ENCODE results near the gene PEX13. TPM values are rescaled to one million over a fixed set of nuclear protein-coding genes. Genes with fewer than 3 reads are reported as not detected.

The PEX13 gene
- total and polyA plus RNA-seq, 10 of the 15 experiments (the other 5 are each of a cell fraction or from before 2014, with no cell fraction given): 2.6 to 27.6 (median 17.8) TPM

DNA sequence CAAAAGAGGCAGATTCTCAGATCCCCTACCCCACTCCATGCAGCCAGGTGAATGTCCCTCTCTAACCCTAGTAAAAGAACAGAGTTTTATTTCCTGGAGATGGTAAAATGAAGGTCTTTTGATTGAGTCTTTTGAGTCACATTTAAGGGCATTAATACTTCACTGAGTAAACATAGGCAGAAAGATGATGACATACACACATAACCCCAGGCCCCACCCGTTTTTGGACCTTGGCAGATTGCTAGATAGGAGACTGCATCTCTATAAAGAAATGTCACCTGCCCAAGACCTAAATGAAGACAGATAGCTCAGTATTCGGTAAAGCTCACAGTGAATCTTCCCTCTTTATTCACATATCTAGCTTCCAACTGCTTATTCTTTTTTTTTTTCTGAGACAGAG lies 28.3 kb upstream of the PEX13 start:
- no peak overlapping the region for H2AFZ ChIP-seq (ENCODE audit: control insufficient read depth, low read depth, low read length)
- in situ Hi-C loops (cut with MboI): no loop called here
- WGBS (ENCODE audit: insufficient coverage, insufficient replicate concordance, low lambda C conversion rate, missing lambda C conversion rate): 60% methylated on average over 2 of the region's 2 CpGs
- TF ChIP-seq MEF2B (IDR thresholded peaks at IDR 0.05; ENCODE audit: partially characterized antibody, poor library complexity, severe bottlenecking) (no peak), YY1 (IDR thresholded peaks at IDR 0.05; ENCODE audit: low read depth, low read length) (no peak), HCFC1 (IDR thresholded peaks at IDR 0.05; ENCODE audit: low read length) (no peak), RUNX3 (IDR thresholded peaks at IDR 0.05; ENCODE audit: low read length) (no peak), KDM1A (IDR thresholded peaks at IDR 0.05; ENCODE audit: borderline replicate concordance) (no peak), RAD21 (IDR thresholded peaks at IDR 0.05; ENCODE audit: insufficient read depth, low read depth, low read length) (no peak), EGR1 (IDR thresholded peaks at IDR 0.05; ENCODE audit: borderline replicate concordance in 1 of 2, low read depth in 2 of 2, low read length in 2 of 2) (no peak), NFYA (IDR thresholded peaks at IDR 0.05; ENCODE audit: borderline replicate concordance, low read depth, low read length) (no peak), ZBED1 (IDR thresholded peaks at IDR 0.05; ENCODE audit: borderline replicate concordance) (no peak), STAT1 (conservative IDR thresholded peaks at IDR 0.05) (no peak)
- TF ChIP-seq, protein P1, sequence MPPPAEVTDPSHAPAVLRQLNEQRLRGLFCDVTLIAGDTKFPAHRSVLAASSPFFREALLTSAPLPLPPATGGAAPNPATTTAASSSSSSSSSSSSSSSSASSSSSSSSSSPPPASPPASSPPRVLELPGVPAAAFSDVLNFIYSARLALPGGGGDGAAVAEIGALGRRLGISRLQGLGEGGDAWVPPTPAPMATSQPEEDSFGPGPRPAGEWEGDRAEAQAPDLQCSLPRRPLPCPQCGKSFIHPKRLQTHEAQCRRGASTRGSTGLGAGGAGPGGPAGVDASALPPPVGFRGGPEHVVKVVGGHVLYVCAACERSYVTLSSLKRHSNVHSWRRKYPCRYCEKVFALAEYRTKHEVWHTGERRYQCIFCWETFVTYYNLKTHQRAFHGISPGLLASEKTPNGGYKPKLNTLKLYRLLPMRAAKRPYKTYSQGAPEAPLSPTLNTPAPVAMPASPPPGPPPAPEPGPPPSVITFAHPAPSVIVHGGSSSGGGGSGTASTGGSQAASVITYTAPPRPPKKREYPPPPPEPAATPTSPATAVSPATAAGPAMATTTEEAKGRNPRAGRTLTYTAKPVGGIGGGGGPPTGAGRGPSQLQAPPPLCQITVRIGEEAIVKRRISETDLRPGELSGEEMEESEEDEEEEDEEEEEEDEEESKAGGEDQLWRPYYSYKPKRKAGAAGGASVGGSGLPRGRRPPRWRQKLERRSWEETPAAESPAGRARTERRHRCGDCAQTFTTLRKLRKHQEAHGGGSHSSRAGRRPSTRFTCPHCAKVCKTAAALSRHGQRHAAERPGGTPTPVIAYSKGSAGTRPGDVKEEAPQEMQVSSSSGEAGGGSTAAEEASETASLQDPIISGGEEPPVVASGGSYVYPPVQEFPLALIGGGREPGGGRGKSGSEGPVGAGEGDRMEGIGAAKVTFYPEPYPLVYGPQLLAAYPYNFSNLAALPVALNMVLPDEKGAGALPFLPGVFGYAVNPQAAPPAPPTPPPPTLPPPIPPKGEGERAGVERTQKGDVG (CRISPR knock-in tag; IDR thresholded peaks at IDR 0.05): no peak
- TF ChIP-seq, protein P2, sequence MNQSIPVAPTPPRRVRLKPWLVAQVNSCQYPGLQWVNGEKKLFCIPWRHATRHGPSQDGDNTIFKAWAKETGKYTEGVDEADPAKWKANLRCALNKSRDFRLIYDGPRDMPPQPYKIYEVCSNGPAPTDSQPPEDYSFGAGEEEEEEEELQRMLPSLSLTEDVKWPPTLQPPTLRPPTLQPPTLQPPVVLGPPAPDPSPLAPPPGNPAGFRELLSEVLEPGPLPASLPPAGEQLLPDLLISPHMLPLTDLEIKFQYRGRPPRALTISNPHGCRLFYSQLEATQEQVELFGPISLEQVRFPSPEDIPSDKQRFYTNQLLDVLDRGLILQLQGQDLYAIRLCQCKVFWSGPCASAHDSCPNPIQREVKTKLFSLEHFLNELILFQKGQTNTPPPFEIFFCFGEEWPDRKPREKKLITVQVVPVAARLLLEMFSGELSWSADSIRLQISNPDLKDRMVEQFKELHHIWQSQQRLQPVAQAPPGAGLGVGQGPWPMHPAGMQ (IDR thresholded peaks at IDR 0.05; ENCODE audit: borderline replicate concordance): no peak
- TF ChIP-seq, protein P3, sequence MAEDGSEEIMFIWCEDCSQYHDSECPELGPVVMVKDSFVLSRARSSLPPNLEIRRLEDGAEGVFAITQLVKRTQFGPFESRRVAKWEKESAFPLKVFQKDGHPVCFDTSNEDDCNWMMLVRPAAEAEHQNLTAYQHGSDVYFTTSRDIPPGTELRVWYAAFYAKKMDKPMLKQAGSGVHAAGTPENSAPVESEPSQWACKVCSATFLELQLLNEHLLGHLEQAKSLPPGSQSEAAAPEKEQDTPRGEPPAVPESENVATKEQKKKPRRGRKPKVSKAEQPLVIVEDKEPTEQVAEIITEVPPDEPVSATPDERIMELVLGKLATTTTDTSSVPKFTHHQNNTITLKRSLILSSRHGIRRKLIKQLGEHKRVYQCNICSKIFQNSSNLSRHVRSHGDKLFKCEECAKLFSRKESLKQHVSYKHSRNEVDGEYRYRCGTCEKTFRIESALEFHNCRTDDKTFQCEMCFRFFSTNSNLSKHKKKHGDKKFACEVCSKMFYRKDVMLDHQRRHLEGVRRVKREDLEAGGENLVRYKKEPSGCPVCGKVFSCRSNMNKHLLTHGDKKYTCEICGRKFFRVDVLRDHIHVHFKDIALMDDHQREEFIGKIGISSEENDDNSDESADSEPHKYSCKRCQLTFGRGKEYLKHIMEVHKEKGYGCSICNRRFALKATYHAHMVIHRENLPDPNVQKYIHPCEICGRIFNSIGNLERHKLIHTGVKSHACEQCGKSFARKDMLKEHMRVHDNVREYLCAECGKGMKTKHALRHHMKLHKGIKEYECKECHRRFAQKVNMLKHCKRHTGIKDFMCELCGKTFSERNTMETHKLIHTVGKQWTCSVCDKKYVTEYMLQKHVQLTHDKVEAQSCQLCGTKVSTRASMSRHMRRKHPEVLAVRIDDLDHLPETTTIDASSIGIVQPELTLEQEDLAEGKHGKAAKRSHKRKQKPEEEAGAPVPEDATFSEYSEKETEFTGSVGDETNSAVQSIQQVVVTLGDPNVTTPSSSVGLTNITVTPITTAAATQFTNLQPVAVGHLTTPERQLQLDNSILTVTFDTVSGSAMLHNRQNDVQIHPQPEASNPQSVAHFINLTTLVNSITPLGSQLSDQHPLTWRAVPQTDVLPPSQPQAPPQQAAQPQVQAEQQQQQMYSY (CRISPR knock-in tag; IDR thresholded peaks at IDR 0.05): no peak

More for the DNA sequence above, 28.3 kb upstream of the PEX13 start:
- intact Hi-C loops (cut with micrococcal nuclease; ENCODE audit: unreplicated experiment): no loop called here
- peaks cover 8% of the 10 kb centered on the region; the same call in 2 of the 3 replicates for H3K9me3 ChIP-seq (replicated peaks; ENCODE audit: control insufficient read depth, insufficient read depth, low read length)
- POLR2A ChIA-PET: interaction anchor here (1.1 to 1.7 kb wide), 2 partner anchors 23 to 150 kb away, joined by 3 to 7 read pairs; no protein-coding TSS in a partner anchor
- no peaks in the 10 kb centered on the region for H3K27me3 ChIP-seq (replicated peaks in 1 of 2; ENCODE audit: control insufficient read depth in 2 of 2, insufficient read depth in 2 of 2, low read length in 1 of 2)
- no peak overlapping the region for H3K4me2 ChIP-seq (ENCODE audit: control insufficient read depth, insufficient read depth)
- no TSS peak for BruUV-seq (replicated peaks)
- CTCF ChIA-PET: interaction anchor here (1.2 kb wide), 1 partner anchor 157 kb away, joined by 3 read pairs; no protein-coding TSS in a partner anchor
- SMC1A ChIA-PET (ENCODE audit: uncharacterized antibody, unreplicated experiment): interaction anchor here (1.0 to 7.9 kb wide), 4 partner anchors 15 to 105 kb away, joined by 3 to 76 read pairs (median 6); no protein-coding TSS in a partner anchor
- DNase-seq (ENCODE audit: low read depth, low spot score): no peak
- RAD21 ChIA-PET (ENCODE audit: unreplicated experiment): interaction anchor here (0.6 to 1.2 kb wide), 2 partner anchors 10 to 78 kb away, joined by 4 to 6 read pairs; no protein-coding TSS in a partner anchor
- no peak for FAIRE-seq
- H3K36me3 ChIP-seq (ENCODE audit: control insufficient read depth in 2 of 2, insufficient read depth in 2 of 2, low read length in 1 of 2): no peaks in the 10 kb centered on the region; a peak in 1 of 4 replicates
- H3K4me3 ChIP-seq: no peak overlapping the region
- H3K27ac ChIP-seq (ENCODE audit: control insufficient read depth, insufficient read depth): no peak overlapping the region
- no peaks in the 10 kb centered on the region for H3K79me2 ChIP-seq (ENCODE audit: control insufficient read depth, insufficient read depth, low read length)
- no peaks in the 10 kb centered on the region for H4K20me1 ChIP-seq (ENCODE audit: control insufficient read depth, insufficient read depth)
- no peak for ATAC-seq
- peaks cover 21% of the 10 kb centered on the region for H3K4me1 ChIP-seq (ENCODE audit: control insufficient read depth, insufficient read depth, low read length)
- no peak overlapping the region for H3K9ac ChIP-seq (ENCODE audit: control insufficient read depth, insufficient read depth, low read length)

Measured in GM12878 (cell line).